ENCODE data around the gene FES. TPM values are rescaled to one million over a fixed set of nuclear protein-coding genes. Genes with fewer than 3 reads are reported as not detected.

Gene FES
- total and polyA plus RNA-seq, 10 of the 15 experiments (the other 5 are each of a cell fraction or from before 2014, with no cell fraction given) = 0.07 to 23.9 (median 9.9) TPM

GRCh38 chr15:90851940-90852339 lies 32.4 kb upstream of the FES start:
- Histone ChIP-seq H3K4me1 (ENCODE audit: control insufficient read depth, insufficient read depth, low read length) (peaks cover 53% of the 10 kb centered on the region), H2AFZ (ENCODE audit: control insufficient read depth, low read depth, low read length) (no peak overlapping the region), H3K27me3 (replicated peaks in 1 of 2; ENCODE audit: control insufficient read depth in 2 of 2, insufficient read depth in 2 of 2, low read length in 1 of 2) (no peaks in the 10 kb centered on the region), H4K20me1 (ENCODE audit: control insufficient read depth, insufficient read depth) (no peaks in the 10 kb centered on the region), H3K9ac (ENCODE audit: control insufficient read depth, insufficient read depth, low read length) (no peak overlapping the region), H3K27ac (ENCODE audit: control insufficient read depth, insufficient read depth) (no peak overlapping the region), H3K4me2 (ENCODE audit: control insufficient read depth, insufficient read depth) (peak overlapping the region; percentile 82; the same call in 1 of the 2 replicates), H3K9me3 (replicated peaks; ENCODE audit: control insufficient read depth, insufficient read depth, low read length) (no peaks in the 10 kb centered on the region; the same call in 2 of the 3 replicates), H3K4me3 (no peak overlapping the region), H3K79me2 (ENCODE audit: control insufficient read depth, insufficient read depth, low read length) (no peaks in the 10 kb centered on the region), H3K36me3 (ENCODE audit: control insufficient read depth in 2 of 2, insufficient read depth in 2 of 2, low read length in 1 of 2) (no peaks in the 10 kb centered on the region)
- WGBS (ENCODE audit: insufficient coverage, insufficient replicate concordance, low lambda C conversion rate, missing lambda C conversion rate) = 62% methylated on average over 5 of the region's 5 CpGs
- ChIA-PET SMC1A (ENCODE audit: uncharacterized antibody, unreplicated experiment) (interaction anchor here (0.8 to 2.8 kb wide), 10 partner anchors 10 to 136 kb away, joined by 3 to 19 read pairs (median 4); no protein-coding TSS in a partner anchor), CTCF (interaction anchor here (0.7 to 2.0 kb wide), 6 partner anchors 12 to 80 kb away, joined by 3 to 6 read pairs (median 4); no protein-coding TSS in a partner anchor), RAD21 (ENCODE audit: unreplicated experiment) (interaction anchor here (0.6 to 3.3 kb wide), 11 partner anchors 12 to 155 kb away, joined by 3 to 19 read pairs (median 4); no protein-coding TSS in a partner anchor), POLR2A (interaction anchor here (0.5 to 1.2 kb wide), 6 partner anchors 9 to 439 kb away, joined by 3 to 4 read pairs (median 3); no protein-coding TSS in a partner anchor)
- TF ChIP-seq MYB (IDR thresholded peaks at IDR 0.05; ENCODE audit: borderline replicate concordance, low read depth, low read length) = no peak
- no peak for TF ChIP-seq SPI1 (IDR thresholded peaks at IDR 0.05; ENCODE audit: borderline replicate concordance, insufficient read depth, low read depth, low read length)
- TF ChIP-seq POLR2AphosphoS5 (IDR thresholded peaks at IDR 0.05; ENCODE audit: low read length) = no peak
- no peak for TF ChIP-seq HSF1 (IDR thresholded peaks at IDR 0.05; ENCODE audit: low read depth, low read length)
- no peak for TF ChIP-seq HDGF (IDR thresholded peaks at IDR 0.05)
- TF ChIP-seq NRF1 (conservative IDR thresholded peaks at IDR 0.05; ENCODE audit: low read depth, low read length) = no peak
- TF ChIP-seq ELK1 (IDR thresholded peaks at IDR 0.05; ENCODE audit: low read depth, low read length) = no peak
- TF ChIP-seq YBX1 (IDR thresholded peaks at IDR 0.05) = no peak
- no peak for TF ChIP-seq PML (IDR thresholded peaks at IDR 0.05; ENCODE audit: low read length)
- TF ChIP-seq ZNF207 (IDR thresholded peaks at IDR 0.05; ENCODE audit: borderline replicate concordance) = no peak
- TF ChIP-seq CTCF (IDR thresholded peaks at IDR 0.05 in 2 of 3, conservative IDR thresholded peaks at IDR 0.05 in 1 of 3; ENCODE audit: control insufficient read depth in 2 of 3, extremely low read depth in 1 of 3, insufficient read depth in 1 of 3, low read depth in 3 of 3, low read length in 3 of 3) = no peak
- TF ChIP-seq NR2C1 (IDR thresholded peaks at IDR 0.05) = no peak
- in situ Hi-C loops (cut with MboI) = no loop called here
- ATAC-seq = no peak
- no peak for FAIRE-seq
- no peak for DNase-seq (ENCODE audit: low read depth, low spot score)
- BruUV-seq (replicated peaks) = no TSS peak
- intact Hi-C loops (cut with micrococcal nuclease; ENCODE audit: unreplicated experiment) = loop anchor here (10.0 kb wide), 1 partner anchor 83 kb away; the partner anchor contains the start of genes HDDC3 and UNC45A

All from GM12878 (cell line).